ENCODE data around the gene SLC6A6. TPM values are rescaled to one million over a fixed set of nuclear protein-coding genes. Genes with fewer than 3 reads are reported as not detected.
A peak's percentile ranks its signal among the peaks of the same experiment; 100 is the strongest.

SLC6A6 gene
- total and polyA plus RNA-seq, 10 donors: 3.4 to 150 (median 104) TPM

DNA sequence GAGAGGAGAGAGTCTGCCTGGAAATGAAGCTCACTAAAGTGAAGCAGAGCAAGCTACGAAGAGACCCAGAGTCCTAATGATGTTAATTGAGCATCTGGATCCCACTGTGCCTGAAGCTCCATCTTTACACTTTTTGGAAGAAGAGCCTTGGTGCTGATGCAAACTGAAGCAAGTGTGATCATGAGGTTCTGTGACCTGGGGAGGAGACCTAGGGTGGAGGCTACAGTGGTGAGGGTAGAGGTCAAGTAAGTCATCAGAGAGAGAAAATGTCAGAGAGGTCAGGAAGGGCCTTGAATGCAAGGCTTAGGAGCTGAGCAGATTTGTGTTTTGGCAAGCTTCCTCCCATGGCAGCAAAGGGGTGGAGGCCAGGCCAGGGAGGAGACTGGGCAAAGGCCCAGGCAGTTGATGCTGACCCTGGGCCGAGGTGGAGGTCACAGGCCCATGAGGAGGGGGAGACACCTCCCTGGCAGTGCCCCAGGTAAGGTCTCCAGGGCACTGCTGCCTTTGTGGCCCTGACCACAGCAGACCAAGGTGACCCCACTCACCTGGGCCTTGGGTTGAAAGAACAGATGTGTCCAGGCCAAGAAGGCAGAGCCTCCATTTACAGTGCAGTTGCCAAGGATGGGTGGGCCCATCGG is 136.2 kb downstream of the SLC6A6 start:
- peaks cover 0 to 7% (median 0%) of the 10 kb centered on the region in 7 donors for H3K27me3 ChIP-seq (replicated peaks in 1 of 7)
- no peak overlapping the region for H3K4me3 ChIP-seq
- peaks cover 0 to 17% (median 0%) of the 10 kb centered on the region in 6 donors for H3K4me1 ChIP-seq
- no peaks in the 10 kb centered on the region for H3K36me3 ChIP-seq
- intact Hi-C loops (cut with DNase I; ENCODE audit: low total_unique reads): no loop called here
- no peak overlapping the region for H3K27ac ChIP-seq
- peak; percentile 59 for DNase-seq
- no peaks in the 10 kb centered on the region for H3K9me3 ChIP-seq
- 75 to 83% (median 81%) methylated on average over 2 to 3 of the region's 3 CpGs for WGBS, 5 donors
- TF ChIP-seq POLR2AphosphoS5 (IDR thresholded peaks at IDR 0.05): no peak
- TF ChIP-seq, protein P1, sequence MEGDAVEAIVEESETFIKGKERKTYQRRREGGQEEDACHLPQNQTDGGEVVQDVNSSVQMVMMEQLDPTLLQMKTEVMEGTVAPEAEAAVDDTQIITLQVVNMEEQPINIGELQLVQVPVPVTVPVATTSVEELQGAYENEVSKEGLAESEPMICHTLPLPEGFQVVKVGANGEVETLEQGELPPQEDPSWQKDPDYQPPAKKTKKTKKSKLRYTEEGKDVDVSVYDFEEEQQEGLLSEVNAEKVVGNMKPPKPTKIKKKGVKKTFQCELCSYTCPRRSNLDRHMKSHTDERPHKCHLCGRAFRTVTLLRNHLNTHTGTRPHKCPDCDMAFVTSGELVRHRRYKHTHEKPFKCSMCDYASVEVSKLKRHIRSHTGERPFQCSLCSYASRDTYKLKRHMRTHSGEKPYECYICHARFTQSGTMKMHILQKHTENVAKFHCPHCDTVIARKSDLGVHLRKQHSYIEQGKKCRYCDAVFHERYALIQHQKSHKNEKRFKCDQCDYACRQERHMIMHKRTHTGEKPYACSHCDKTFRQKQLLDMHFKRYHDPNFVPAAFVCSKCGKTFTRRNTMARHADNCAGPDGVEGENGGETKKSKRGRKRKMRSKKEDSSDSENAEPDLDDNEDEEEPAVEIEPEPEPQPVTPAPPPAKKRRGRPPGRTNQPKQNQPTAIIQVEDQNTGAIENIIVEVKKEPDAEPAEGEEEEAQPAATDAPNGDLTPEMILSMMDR (IDR thresholded peaks at IDR 0.05 in 8 of 11, conservative IDR thresholded peaks at IDR 0.05 in 3 of 11): no peak
- no peak for TF ChIP-seq POLR2A (IDR thresholded peaks at IDR 0.05)

Small RNAs within 50 kb of the gene (small RNA-seq; reads per million reads assigned to genes)
- gene RNA5SP124 (3.4 to 6.5 (median 5.3) reads per million in 4 donors), gene RNU6-905P (0 reads per million in 4 donors)

Other genes starting within 250 kb of the SLC6A6 start
- 10 to 100 TPM; 31.5 to 65.6 (median 51.3) TPM for gene XPC, start 224.0 kb upstream of the SLC6A6 start, total RNA-seq
- 10 to 100 TPM; 16.1 to 25.0 (median 23.2) TPM for gene XPC, start 224.0 kb upstream of the SLC6A6 start, polyA plus RNA-seq
- 10 to 100 TPM in 2 of 7 donors, 1 to 10 TPM in 5; 7.5 to 13.2 (median 9.4) TPM for gene LSM3, start 223.8 kb upstream of the SLC6A6 start, total RNA-seq
- gene LSM3, start 223.8 kb upstream of the SLC6A6 start, polyA plus RNA-seq: 10 to 100 TPM in 2 of 3 donors, 1 to 10 TPM in 1; 9.8 to 15.8 (median 14.4) TPM
- 1 to 10 TPM in 6 of 7 donors, under 1 TPM in 1; 0.60 to 3.7 (median 1.2) TPM for gene GRIP2, start 137.7 kb downstream of the SLC6A6 start, total RNA-seq
- gene GRIP2, start 137.7 kb downstream of the SLC6A6 start, polyA plus RNA-seq: 1 to 10 TPM in 1 of 3 donors, under 1 TPM in 2; 0.15 to 2.5 (median 0.52) TPM
- gene CCDC174, start 249.2 kb downstream of the SLC6A6 start, total RNA-seq: 10 to 100 TPM; 26.2 to 41.0 (median 31.0) TPM
- 10 to 100 TPM; 14.0 to 20.0 (median 14.4) TPM for gene CCDC174, start 249.2 kb downstream of the SLC6A6 start, polyA plus RNA-seq

All from spleen (tissue), 11 donors.